Activated naive CD8-positive, alpha-beta T cell treated with anti-CD3 and anti-CD28 coated beads for 36 hours (primary cell): ENCODE data around the gene NPTN. TPM values are rescaled to one million over a fixed set of nuclear protein-coding genes. Genes with fewer than 3 reads are reported as not detected.
A peak's percentile ranks its signal among the peaks of the same experiment; 100 is the strongest.
"Not testable (repeated sequence)": the region's sequence is repeated elsewhere in the genome, so short reads cannot be mapped to it uniquely, and the experiment has no call there.

Source experiments
- DNase-seq: peaks from one replicate; pipeline ENCODE4 v3.0.0; 2021
- H3K27ac Mint-ChIP-seq: one replicate; pipeline ENCODE4 v1.8.0; 2022; ENCODE audit warnings: mild to moderate bottlenecking, moderate library complexity, mixed read lengths
- H3K27me3 Mint-ChIP-seq: one replicate; pipeline ENCODE4 v1.8.0; 2022; ENCODE audit warnings: mild to moderate bottlenecking, mixed read lengths
- H3K36me3 Mint-ChIP-seq: one replicate; pipeline ENCODE4 v1.8.0; 2021; ENCODE audit warnings: mild to moderate bottlenecking, mixed read lengths
- H3K4me1 Mint-ChIP-seq: one replicate; pipeline ENCODE4 v1.8.0; 2021; ENCODE audit warnings: mixed read lengths
- H3K4me3 Mint-ChIP-seq: one replicate; pipeline ENCODE4 v1.8.0; 2022; ENCODE audit warnings: mild to moderate bottlenecking, moderate library complexity, mixed read lengths
- H3K9me3 Mint-ChIP-seq: one replicate; pipeline ENCODE4 v1.8.0; 2022; ENCODE audit warnings: mixed read lengths
- total RNA-seq, 2 experiments: library from RNA; stranded (reverse); gene quantifications; one replicate each; pipeline ENCODE4 v1.2.3, GENCODE V29; 2021

NPTN gene
- total RNA-seq, 2 experiments from 2014 or later, result 41.0 to 43.5 TPM

GRCh38 chr15:73575636-73576247 is 57.4 kb downstream of the NPTN start:
- H3K27me3 Mint-ChIP-seq, result no peaks in the 10 kb centered on the region
- H3K36me3 Mint-ChIP-seq, result peaks cover 13% of the 10 kb centered on the region
- no peak overlapping the region for H3K4me3 Mint-ChIP-seq
- H3K27ac Mint-ChIP-seq, result peak overlapping the region; percentile 42
- no peaks in the 10 kb centered on the region for H3K4me1 Mint-ChIP-seq
- H3K9me3 Mint-ChIP-seq, result no peaks in the 10 kb centered on the region
- no peak for DNase-seq

- DNase-seq, result no peak
- Mint-ChIP-seq H3K4me1 (no peaks in the 10 kb centered on the region), H3K4me3 (no peak overlapping the region), H3K9me3 (no peaks in the 10 kb centered on the region), H3K27me3 (no peaks in the 10 kb centered on the region), H3K27ac (no peak overlapping the region), H3K36me3 (peaks cover 17% of the 10 kb centered on the region)
Observed at GRCh38 chr15:73573572-73573971, 59.6 kb downstream of the NPTN start.

- H3K4me3 Mint-ChIP-seq, result no peak overlapping the region
Observed at GRCh38 chr15:73573037-73573436, 60.2 kb downstream of the NPTN start.

GRCh38 chr15:73572296-73572695 is 60.9 kb downstream of the NPTN start:
- no peaks in the 10 kb centered on the region for H3K4me1 Mint-ChIP-seq
- no peaks in the 10 kb centered on the region for H3K9me3 Mint-ChIP-seq
- peaks cover 14% of the 10 kb centered on the region for H3K36me3 Mint-ChIP-seq
- no peak overlapping the region for H3K27ac Mint-ChIP-seq
- no peaks in the 10 kb centered on the region for H3K27me3 Mint-ChIP-seq
- H3K4me3 Mint-ChIP-seq, result no peak overlapping the region
- no peak for DNase-seq

More at GRCh38 chr15:73573037-73573436, 60.2 kb downstream of the NPTN start:
- H3K9me3 Mint-ChIP-seq, result no peaks in the 10 kb centered on the region
- peaks cover 14% of the 10 kb centered on the region for H3K36me3 Mint-ChIP-seq
- no peak for DNase-seq
- H3K4me1 Mint-ChIP-seq, result no peaks in the 10 kb centered on the region
- no peak overlapping the region for H3K27ac Mint-ChIP-seq
- no peaks in the 10 kb centered on the region for H3K27me3 Mint-ChIP-seq

- Mint-ChIP-seq H3K36me3 (peaks cover 14% of the 10 kb centered on the region), H3K27ac (no peak overlapping the region), H3K4me3 (no peak overlapping the region), H3K4me1 (no peaks in the 10 kb centered on the region), H3K27me3 (no peaks in the 10 kb centered on the region), H3K9me3 (no peaks in the 10 kb centered on the region)
- DNase-seq, result no peak
Observed at GRCh38 chr15:73571346-73571745, 61.8 kb downstream of the NPTN start.

- peaks cover 15% of the 10 kb centered on the region for H3K36me3 Mint-ChIP-seq
- H3K27ac Mint-ChIP-seq, result no peak overlapping the region
- DNase-seq, result no peak
- no peaks in the 10 kb centered on the region for H3K9me3 Mint-ChIP-seq
- H3K4me1 Mint-ChIP-seq, result peaks cover 2% of the 10 kb centered on the region
- H3K27me3 Mint-ChIP-seq, result no peaks in the 10 kb centered on the region
- H3K4me3 Mint-ChIP-seq, result no peak overlapping the region
Observed at GRCh38 chr15:73570355-73571032, 62.7 kb downstream of the NPTN start.

GRCh38 chr15:73569361-73569760 is 63.8 kb downstream of the NPTN start:
- no peaks in the 10 kb centered on the region for H3K27me3 Mint-ChIP-seq
- no peaks in the 10 kb centered on the region for H3K9me3 Mint-ChIP-seq
- H3K4me3 Mint-ChIP-seq, result no peak overlapping the region
- H3K36me3 Mint-ChIP-seq, result peaks cover 15% of the 10 kb centered on the region
- H3K27ac Mint-ChIP-seq, result no peak overlapping the region
- no peak for DNase-seq
- peaks cover 3% of the 10 kb centered on the region for H3K4me1 Mint-ChIP-seq

GRCh38 chr15:73568564-73569280 is 64.5 kb downstream of the NPTN start:
- no peak for DNase-seq
- Mint-ChIP-seq H3K4me3 (no peak overlapping the region), H3K4me1 (peaks cover 5% of the 10 kb centered on the region), H3K27me3 (no peaks in the 10 kb centered on the region), H3K36me3 (peaks cover 15% of the 10 kb centered on the region), H3K27ac (no peak overlapping the region), H3K9me3 (no peaks in the 10 kb centered on the region)

- peaks cover 15% of the 10 kb centered on the region for H3K36me3 Mint-ChIP-seq
- H3K27me3 Mint-ChIP-seq, result no peaks in the 10 kb centered on the region
- peaks cover 5% of the 10 kb centered on the region for H3K4me1 Mint-ChIP-seq
- no peak for DNase-seq
- H3K9me3 Mint-ChIP-seq, result no peaks in the 10 kb centered on the region
- no peak overlapping the region for H3K27ac Mint-ChIP-seq
- no peak overlapping the region for H3K4me3 Mint-ChIP-seq
Observed at GRCh38 chr15:73567020-73567419, 66.2 kb downstream of the NPTN start.

- no peak overlapping the region for H3K4me3 Mint-ChIP-seq
- H3K27me3 Mint-ChIP-seq, result no peaks in the 10 kb centered on the region
- H3K9me3 Mint-ChIP-seq, result no peaks in the 10 kb centered on the region
- H3K4me1 Mint-ChIP-seq, result peaks cover 5% of the 10 kb centered on the region
- peak overlapping the region; percentile 57 for H3K27ac Mint-ChIP-seq
- peaks cover 5% of the 10 kb centered on the region for H3K36me3 Mint-ChIP-seq
- DNase-seq, result no peak
Observed at GRCh38 chr15:73564255-73564654, 68.9 kb downstream of the NPTN start.

GRCh38 chr15:73560501-73561117 is 72.6 kb downstream of the NPTN start:
- H3K4me1 Mint-ChIP-seq, result peaks cover 3% of the 10 kb centered on the region
- H3K27ac Mint-ChIP-seq, result no peak overlapping the region
- H3K36me3 Mint-ChIP-seq, result peaks cover 8% of the 10 kb centered on the region
- no peaks in the 10 kb centered on the region for H3K9me3 Mint-ChIP-seq
- H3K4me3 Mint-ChIP-seq, result no peak overlapping the region
- no peak for DNase-seq
- H3K27me3 Mint-ChIP-seq, result no peaks in the 10 kb centered on the region

GRCh38 chr15:73558529-73558928 is 74.7 kb downstream of the NPTN start:
- no peak overlapping the region for H3K27ac Mint-ChIP-seq
- peaks cover 8% of the 10 kb centered on the region for H3K36me3 Mint-ChIP-seq
- DNase-seq, result no peak
- no peak overlapping the region for H3K4me3 Mint-ChIP-seq
- H3K4me1 Mint-ChIP-seq, result no peaks in the 10 kb centered on the region
- no peaks in the 10 kb centered on the region for H3K27me3 Mint-ChIP-seq
- H3K9me3 Mint-ChIP-seq, result no peaks in the 10 kb centered on the region

- H3K27me3 Mint-ChIP-seq, result no peaks in the 10 kb centered on the region
- H3K4me3 Mint-ChIP-seq, result no peak overlapping the region
Observed at GRCh38 chr15:73555080-73555479, 78.1 kb downstream of the NPTN start.

GRCh38 chr15:73550190-73550589 is 83.0 kb downstream of the NPTN start:
- H3K4me1 Mint-ChIP-seq, result no peaks in the 10 kb centered on the region
- no peak overlapping the region for H3K27ac Mint-ChIP-seq
- DNase-seq, result no peak
- H3K36me3 Mint-ChIP-seq, result peaks cover under 1% of the 10 kb centered on the region
- H3K27me3 Mint-ChIP-seq, result no peaks in the 10 kb centered on the region
- H3K9me3 Mint-ChIP-seq, result no peaks in the 10 kb centered on the region
- H3K4me3 Mint-ChIP-seq, result no peak overlapping the region

More at GRCh38 chr15:73555080-73555479, 78.1 kb downstream of the NPTN start:
- no peak for DNase-seq
- peaks cover 5% of the 10 kb centered on the region for H3K36me3 Mint-ChIP-seq
- H3K27ac Mint-ChIP-seq, result no peak overlapping the region
- H3K4me1 Mint-ChIP-seq, result no peaks in the 10 kb centered on the region
- H3K9me3 Mint-ChIP-seq, result no peaks in the 10 kb centered on the region

GRCh38 chr15:73548925-73549324 is 84.3 kb downstream of the NPTN start:
- not testable (repeated sequence) for H3K4me3 Mint-ChIP-seq, H3K36me3 Mint-ChIP-seq, H3K9me3 Mint-ChIP-seq, DNase-seq, H3K4me1 Mint-ChIP-seq, H3K27ac Mint-ChIP-seq, H3K27me3 Mint-ChIP-seq
